HG03460 (cell line): ENCODE results near the gene ESRRB.

ENCODE experiments used
- ATAC-seq: cut with Tn5 transposase; IDR thresholded peaks from one replicate; pipeline ENCODE4 v1.9.1; 2021; ENCODE audit not compliant: unreplicated experiment

ESRRB gene

DNA sequence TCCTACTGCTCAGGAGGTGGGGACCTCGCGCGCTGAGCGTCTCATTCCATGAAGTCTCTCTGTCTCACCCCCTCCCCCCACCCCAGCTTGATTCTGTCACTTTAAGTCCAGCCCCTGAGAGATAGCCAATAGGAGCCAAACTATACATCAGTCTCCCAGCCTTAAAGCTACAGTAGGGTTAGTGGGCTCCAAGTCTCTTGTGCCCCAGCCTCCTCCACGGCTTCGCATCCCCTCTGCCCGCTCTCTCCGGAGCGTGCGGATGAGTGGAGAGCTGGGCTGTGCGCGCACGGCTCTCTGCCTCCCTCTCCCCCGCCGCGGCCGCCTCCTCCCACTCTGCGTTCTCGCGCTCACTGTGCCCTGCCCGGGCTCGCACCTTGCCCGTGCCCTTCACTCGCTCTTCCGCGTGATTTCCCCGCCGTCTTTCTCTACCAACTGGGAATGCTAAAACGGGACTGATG lies at the start of gene ESRRB:
ESRRB (plus strand) TSS at position 191 of the 458 bp plus-strand sequence; CDS start at position 456, 265 bp downstream.
- no peak for ATAC-seq

DNA sequence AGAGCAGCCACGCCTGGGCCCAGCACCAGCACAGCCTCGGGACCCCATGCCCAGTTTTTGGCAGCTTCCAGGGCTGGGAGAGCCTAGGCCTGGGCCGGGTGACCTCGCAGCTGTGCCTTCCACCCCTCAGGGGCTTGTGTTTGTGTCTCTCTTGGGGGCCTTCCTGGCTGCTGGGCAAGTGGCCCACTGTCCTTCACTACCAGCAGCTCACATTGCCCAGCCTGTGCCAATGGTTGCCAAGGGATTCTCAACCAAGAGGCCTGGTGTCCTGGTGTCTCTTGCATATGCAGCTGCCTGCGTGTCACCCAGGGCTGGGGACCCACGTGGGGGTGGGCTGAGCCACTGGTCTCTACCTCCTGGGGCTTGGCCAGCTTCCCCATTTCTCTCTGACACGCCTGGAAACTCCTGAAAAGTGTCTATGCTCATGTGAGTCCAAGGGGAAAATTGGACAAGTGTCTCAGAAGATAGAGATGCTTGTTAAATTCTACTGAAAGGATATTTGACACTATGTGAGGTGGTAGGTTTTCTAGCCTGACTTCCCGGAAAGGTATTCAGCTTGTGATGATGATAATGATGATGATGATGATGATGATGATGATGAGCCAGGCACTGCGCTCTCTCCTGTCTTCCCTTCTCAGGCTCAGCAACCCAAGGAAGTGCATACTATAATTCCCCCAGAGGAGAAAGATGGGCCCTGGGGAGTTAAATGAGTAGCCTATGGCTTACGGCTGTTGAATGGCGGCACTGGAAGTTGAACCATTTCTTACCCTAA lies 48.8 kb upstream of the ESRRB start:
- no peak for ATAC-seq

DNA sequence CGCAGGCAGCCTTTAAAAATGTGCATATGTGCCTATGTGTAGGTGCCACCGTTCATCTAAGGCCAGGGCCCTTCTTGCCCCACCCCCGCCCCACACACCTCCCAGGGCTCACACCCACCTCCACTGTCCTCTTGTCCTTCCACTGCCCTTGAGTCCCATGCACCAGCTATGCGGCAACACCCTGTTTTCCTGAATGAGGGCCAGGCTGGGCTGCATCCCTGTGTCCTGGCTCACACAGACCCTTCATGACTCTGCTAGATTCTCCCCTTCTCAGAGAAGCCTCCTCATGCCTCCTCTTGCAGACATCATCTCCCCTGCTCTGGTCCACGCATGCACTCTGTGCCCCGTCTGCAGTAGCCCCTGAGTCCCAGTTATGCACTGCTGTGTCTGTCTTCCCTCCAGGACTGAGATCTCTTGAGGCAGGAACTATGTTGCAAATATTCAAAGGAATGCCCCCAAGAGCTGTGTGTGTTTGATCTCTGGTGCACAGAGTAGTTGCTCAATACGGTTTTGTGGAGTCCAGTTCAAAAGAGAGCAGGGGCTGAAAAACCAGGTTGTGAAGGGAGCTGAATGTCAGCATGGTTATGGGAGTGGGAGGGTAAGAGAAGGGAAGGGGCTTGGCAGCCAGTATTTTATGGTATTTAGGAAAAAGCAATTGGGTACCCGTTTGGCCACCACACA lies 47.3 kb upstream of the ESRRB start:
- ATAC-seq: no peak

DNA sequence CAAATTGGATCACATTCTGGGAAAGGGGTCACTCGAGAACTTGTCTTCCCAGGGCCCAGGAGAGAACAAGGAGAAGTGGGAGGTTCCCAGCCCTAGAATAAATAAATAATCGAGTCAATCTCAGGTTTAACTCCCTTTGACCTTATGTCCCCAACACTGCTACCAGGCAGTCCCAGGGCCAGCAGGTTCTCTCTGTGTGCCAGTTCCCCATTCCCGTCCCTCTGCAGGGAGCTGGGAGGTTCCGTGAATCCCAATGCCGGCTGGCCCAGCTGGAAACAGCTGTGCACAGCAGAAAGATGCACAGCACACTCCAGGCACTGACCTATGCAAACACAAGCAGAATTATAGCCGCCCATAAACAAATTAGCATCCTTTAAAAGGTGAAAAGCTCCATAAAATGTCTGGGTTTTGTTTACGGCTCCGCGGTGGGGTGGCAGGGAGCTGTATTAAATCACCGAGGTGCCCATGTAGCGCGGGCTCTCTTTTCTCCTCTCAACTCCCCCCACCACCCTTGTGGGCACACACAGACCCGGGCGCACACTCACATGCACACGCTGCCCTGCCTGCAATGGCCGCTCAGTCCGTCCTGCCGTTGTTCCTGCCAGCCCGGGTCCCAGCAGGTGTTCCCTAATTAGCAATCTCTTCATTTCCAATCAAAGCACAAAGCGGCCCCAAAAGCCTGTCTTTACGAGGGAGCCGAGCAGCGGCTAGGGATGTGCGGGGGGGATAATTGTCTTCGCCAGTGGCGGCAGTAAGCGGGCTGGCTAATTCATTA lies 46.6 kb upstream of the ESRRB start:
- ATAC-seq: no peak

DNA sequence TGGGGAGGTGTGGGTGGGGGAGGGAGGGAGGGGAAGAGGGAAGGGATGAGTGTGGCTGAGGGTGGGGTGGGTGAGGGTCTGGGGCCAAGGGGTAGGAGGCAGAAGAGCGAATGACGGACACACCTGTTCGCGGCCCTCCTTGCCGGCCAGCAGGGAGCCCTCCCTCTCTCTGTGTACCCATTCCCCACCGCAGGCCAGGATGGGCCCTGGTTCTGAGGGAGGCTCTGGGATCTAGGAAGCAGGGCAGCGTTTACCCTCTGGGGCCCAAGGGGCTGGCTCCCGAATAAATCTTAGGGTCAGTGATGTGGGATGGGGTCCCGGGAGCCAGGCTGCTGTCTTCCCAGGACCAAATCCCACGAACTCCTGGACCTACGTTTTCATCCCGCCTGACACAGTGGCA lies 46.0 kb upstream of the ESRRB start:
- ATAC-seq: no peak

DNA sequence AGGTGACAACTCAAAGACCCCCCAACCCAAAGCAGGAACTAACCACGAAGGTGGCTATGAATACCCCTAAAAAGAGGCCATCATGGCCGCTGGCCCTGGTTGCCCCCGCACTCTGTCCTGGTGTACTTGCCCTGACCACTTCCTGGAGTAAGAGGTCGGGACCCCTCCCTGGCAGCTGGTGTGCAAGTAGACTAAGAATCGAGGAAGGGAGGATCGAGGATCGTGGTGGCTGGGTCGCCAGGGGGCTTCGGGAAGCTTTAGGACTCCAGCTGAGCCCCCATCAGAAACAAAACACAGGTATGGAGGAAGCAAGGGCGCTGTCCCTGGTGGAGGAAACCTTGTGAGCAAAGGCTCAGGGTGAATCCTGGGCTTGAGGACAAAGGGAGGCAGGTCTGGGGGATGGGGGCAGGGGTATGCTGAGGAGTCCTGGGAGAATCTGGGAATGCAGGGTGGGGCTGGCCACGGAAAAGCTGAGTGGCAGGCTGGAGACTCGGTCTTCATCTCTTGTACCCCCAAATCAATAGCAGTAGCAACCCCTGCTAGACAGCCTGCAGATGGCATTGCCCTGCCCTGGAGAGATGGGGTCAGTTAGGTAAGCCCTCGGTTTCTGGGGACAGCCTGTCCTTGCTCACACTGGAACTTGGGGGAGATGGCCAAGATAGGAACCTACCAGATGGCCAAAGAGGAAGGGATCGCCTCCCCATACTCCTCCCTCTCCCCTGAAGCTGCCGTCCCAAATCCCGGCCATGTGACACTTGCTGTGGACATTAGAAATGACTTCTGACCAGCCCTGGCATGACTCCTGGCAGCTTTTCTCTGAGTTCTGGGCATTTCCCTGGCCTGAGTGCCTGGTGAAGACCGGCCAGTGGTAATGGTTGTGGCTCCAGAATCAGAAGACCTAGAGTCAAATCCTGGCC lies 45.3 kb upstream of the ESRRB start:
- no peak for ATAC-seq

DNA sequence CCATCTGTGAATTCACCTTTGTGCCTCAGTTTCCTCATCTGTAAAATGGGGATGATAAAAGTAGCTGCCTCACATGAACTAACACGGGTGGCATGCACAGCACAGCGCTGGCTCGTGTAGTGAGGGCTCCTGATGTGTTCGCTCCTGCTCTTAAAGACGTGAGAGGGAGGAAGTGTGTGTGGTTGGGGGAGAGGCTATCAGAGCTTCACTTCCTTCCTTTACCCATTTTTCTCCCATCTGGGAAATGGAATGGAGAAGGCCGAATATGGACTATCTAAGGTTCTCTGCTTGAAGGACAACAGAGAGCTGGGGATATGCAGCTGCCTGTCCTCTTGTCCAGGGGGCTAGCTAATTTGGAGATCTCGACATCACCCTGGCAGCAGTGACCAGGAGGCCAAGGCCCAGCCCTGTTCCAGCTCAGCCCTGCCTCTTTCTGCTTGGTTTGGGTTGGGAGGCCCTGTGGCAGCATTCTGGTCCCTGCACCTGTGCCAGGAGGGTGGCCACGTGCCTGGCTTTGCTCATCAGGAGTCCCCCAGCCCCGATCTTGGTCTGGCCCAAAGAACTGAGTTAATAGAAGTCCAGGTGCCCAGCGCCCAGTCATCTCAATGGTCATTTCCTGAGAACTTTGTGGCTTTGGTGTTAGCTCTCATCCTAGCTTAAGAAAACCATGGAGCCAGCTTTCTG lies 44.5 kb upstream of the ESRRB start:
- no peak for ATAC-seq

DNA sequence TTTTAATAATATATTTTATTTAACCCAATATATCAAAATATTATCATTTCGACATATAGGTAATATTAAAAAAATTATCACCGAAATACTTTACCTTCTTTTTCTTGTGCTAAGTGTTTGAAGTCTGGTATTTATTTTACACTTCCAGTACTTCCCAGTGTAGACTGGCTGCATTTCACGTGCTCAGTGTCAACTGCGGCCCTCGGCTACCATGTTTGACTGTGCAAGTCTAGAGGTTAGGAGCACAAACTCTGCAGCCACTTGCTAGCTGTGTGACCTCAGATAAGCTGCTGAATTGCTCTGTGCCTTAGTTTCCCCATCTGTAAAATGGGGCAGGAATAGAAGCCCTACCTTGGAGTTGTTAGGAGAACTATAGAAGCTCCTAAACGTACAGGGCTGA lies 42.3 kb upstream of the ESRRB start:
- ATAC-seq: no peak

DNA sequence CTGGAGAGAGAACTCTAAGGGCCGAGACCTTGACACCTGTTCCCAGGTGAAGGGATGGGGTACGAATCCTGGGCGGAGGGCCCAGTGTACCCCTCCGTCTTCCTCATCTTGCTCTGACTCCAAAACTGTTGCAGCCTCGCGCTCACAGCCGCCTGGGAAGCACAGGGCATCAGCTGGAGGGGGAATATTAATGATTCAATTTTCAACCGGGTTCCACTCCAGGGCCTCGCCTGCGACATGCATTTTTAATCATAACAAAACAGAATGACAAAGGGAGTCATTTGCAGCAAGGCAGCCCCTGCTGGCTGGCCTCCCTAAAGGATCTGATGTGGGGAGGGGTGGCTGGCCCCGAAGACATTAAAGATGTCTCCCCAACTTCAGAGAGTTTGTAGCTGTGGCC lies 41.6 kb upstream of the ESRRB start:
- no peak for ATAC-seq

DNA sequence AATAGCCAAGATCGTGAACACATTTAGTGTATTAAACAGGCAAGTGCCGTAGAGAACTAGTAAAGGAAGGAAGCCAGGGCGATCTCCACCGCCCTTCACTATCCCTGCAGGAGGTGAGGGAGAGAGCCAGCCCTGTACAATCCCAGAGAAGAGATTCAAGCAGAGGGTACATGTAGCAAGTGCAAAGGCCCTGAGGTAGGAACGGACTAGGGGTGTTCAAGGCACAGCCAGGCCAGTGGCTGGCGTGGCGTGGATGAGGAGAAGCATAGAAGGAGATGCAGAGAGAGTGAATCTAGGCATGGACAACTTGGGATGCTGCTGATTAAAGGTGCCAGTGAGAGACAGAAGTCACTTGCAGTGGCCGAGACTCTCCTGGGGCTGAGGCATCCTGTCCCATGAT lies 39.1 kb upstream of the ESRRB start:
- no peak for ATAC-seq

DNA sequence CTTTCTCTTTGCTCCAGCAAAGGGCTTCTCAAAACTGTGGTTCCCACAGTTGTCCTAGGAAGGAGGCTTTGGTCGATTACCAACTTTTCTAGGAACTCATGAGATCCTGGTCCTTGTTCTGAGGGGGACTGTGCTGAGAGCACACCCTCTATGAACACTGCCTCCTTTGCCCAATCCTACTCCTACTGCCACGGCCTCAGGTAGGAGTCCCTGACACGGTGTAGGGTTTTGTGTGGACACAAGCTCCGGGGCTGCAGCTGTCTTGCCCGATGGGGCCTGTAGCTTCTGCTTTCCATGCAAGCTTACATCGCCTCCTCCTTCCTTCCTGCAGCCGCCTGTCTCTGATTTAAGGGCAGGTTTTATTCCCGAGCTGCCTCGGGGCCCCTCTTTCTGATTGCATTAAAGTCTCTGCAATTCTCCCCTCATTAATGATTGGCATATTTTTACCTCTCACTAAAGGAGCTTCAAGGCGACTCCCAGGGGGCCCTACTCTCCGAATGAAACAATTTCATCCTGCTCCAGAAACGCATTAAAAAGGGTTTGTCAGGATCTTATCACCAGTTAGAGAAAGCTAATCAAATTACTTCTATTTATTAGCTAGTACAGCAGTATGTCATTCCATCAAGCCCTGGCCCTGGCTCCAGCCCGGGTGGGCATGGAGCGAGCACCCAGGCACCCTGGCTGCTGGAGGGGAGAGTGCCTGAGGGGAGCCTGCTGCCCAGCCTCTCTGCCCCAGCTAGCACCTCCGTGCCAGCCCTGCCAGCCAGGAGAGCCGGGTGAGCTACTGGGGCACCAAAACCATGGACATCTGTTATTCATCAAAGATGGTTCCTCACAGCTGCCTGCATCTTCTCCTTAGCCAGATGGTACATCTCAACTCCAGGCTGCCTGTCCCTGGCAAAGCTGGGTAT lies 38.0 kb upstream of the ESRRB start:
- ATAC-seq: no peak

DNA sequence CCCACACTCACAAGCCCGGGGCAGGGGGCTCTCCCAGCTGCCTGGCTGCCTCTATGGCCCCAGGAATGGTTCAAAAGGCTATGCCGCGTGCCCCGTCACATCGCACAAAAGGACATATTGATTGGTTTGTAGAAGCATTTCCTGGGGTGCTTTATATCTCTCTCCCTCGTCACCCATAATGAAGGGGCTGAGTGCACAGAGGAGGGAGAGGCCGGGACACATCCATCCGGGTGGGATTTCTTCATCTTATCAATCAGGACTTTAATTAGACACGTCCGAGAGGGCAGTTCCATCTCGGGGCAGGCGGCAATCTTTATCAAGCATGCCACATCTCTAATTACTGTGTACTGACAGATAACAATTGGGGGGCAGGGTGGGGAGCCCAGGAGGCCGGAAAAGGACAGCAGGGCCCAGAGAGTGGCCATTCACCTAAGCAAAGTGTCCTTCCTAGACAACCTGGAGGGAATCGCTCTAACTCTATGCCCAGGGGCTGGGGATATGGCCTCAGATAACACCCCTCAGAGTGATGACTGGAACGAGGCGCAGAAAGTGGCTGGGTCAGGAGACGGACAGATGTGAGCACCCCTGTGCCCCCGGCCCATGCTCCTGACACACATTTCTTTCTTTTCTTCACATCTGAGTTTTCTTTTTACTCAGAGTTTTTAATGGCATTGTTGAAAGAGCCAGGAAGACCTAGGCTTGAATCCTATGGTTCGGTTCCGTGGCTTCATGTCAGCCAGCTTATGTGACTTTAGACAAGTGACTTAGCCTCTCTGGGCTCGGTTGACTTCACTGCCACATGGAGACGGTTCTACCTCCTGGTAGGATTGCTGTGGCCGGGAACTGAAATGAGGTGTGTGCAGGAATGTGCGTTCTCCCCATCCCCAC lies 36.0 kb upstream of the ESRRB start:
- ATAC-seq: no peak

DNA sequence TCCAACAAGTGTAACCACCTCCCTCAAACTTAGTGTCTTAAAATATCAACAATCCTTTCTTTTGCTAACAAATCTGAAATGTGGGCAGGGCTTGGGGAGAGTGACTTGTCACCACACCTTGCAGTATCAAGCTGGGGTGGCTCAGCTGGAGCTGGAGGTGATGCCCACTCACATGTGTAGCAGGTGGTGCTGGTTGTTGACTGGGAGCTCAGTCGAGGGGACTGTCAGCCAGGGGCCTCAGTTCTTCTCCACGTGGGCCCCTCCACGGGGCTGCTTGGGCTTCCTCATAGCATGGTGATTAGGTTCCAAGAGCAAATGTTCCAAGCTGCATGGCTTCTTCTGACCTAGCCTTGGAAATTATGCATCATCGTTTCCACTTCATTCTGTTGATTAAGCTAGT lies 32.6 kb upstream of the ESRRB start:
- ATAC-seq: no peak

DNA sequence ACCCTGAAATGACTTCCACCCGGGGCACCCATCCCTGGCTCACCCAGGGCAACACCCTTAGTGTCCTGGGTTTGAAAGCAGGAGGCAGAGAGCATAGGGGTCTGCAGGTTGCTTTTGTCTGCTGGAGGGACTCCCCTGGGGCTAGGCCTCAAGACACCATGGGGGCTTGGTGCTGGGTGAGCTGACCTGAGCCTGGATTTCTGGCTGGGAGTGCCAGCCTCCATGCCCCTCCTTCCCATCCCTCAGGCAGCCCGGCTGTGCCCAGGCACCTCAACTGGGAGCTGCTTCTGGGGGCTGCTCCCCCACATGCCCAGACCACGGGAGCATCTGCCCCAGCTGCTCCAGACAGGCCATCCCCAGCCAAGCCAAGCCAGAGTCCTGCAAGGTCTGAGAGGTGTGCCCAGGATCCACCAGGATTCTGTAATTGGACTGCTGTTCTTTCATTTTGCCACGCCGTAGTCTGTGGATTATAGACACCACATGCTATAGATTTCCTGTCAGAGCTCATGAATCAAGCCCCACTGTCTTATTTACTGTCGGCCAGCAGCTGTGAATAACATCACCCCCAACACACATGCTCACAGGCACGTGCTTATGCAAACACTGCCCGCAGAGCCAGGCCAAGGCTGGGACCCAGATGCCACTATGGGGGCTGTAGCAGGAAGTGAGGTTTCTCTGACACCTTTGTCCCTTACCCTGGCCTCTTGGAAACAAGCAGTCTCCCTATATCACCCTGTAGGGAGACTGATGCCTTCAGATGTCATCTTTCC lies 29.4 kb upstream of the ESRRB start:
- no peak for ATAC-seq

DNA sequence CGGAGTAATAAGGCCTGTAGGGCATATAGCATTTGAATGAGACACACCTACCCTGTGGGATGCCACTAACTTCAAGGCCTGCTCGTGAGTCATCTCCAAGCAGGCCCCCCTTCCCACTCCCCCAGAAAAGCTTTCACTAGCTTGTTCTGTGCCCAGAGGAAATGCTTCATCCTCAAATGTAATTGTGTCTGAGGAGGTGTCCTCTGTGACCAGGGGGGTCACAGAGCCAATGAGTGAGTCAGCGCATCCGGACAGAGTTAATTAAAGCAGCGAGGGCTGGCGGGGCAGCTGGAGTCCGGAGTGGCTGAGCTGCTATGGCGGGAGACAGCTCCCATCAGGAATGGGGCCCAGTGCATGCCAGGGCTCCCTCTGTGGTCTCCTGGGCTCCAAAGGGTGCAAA lies 27.0 kb upstream of the ESRRB start:
- ATAC-seq: no peak

DNA sequence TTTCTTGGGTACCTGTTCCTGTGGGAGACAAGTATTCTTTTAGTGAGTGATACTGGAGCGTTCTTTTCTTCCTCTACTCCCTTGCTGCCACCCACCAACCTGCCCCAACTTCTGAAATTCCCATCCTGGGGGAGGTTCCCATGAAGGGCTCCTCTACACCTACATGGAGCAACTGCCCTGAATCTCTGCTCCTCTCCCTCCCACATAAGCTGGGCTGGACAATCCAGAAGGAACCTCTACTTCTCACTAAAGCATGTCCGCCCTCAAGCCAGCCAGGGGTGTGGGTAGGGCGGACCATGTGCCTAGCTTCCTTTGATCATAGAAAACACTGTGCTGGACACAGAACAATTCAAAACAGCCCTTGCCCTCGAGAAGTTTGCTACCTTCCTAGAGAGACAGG lies 25.9 kb upstream of the ESRRB start:
- ATAC-seq: no peak

DNA sequence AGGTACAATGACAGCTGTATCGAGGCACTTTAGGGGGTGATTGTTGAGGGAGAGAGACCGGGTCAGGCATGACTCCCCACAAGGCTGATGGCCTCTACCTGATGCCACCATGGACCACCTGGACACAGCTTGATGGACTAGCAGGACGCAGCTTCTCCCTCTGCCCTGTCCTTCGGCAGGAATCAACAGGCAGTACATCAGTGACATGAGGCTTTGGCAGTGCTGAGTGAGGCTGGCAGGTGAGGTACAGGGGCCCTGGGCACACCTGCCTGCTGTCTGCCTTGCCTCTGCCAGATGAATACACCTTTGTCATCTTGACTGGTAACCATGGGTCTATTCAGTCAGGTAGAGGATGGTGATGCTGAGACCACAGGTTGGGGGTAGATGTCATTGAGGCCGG lies 25.3 kb upstream of the ESRRB start:
- ATAC-seq: no peak
